OCI-LY7 (cell line): ENCODE measurements around the gene C11orf52. TPM values are rescaled to one million over a fixed set of nuclear protein-coding genes. Genes with fewer than 3 reads are reported as not detected.

Source experiments
- BruUV-seq: library from RNA; stranded (reverse); fragments of 400-500 nt; replicated peaks from 2 replicates; lab custom pipeline; 2021; lab: Mats Ljungman, UMichigan
- CTCF ChIA-PET: fragments of 300-600 bp; sonication (Branson Sonifier 250); formaldehyde crosslinking; loops from one replicate; lab custom pipeline; 2022; ENCODE audit warnings: antibody characterized with exemption; ENCODE audit not compliant: unreplicated experiment; lab: Charles Lee
- POLR2A ChIA-PET: fragments of 300-600 bp; sonication (Branson Sonifier 250); formaldehyde crosslinking; loops from one replicate; lab custom pipeline; 2022; ENCODE audit warnings: antibody characterized with exemption; lab: Charles Lee
- DNase-seq: peaks from one replicate; pipeline ENCODE4 v3.0.0-alpha.2; 2015; ENCODE audit warnings: low spot score
- H2AFZ ChIP-seq: fragments of 200-600 bp; sonication (generic), shearing (Covaris generic); 2 replicates; pipeline ENCODE4 v1.6.1; 2014; ENCODE audit warnings: mild to moderate bottlenecking, antibody characterized with exemption, low read length, moderate library complexity
- H3K27ac ChIP-seq: fragments of 200-600 bp; sonication (generic); 2 replicates; pipeline ENCODE4 v1.5.1; 2014; ENCODE audit warnings: mixed run types, low read depth, mild to moderate bottlenecking, moderate library complexity, low read length, inconsistent platforms; ENCODE audit not compliant: poor library complexity, severe bottlenecking
- H3K36me3 ChIP-seq: fragments of 200-600 bp; sonication (generic); 2 replicates; pipeline ENCODE4 v1.6.1; 2014; ENCODE audit warnings: mild to moderate bottlenecking, antibody characterized with exemption, low read length, moderate library complexity, mixed read lengths; ENCODE audit not compliant: insufficient read depth
- H3K4me1 ChIP-seq: fragments of 200-600 bp; sonication (generic); 2 replicates; pipeline ENCODE4 v1.5.1; 2014; ENCODE audit warnings: mild to moderate bottlenecking, low read length; ENCODE audit not compliant: insufficient read depth, poor library complexity, severe bottlenecking
- H3K4me2 ChIP-seq: fragments of 200-600 bp; sonication (generic); 2 replicates; pipeline ENCODE4 v1.6.1; 2014; ENCODE audit warnings: mild to moderate bottlenecking, low read length
- H3K4me3 ChIP-seq: fragments of 200-600 bp; sonication (generic); 2 replicates; pipeline ENCODE4 v1.5.1; 2014; ENCODE audit warnings: mild to moderate bottlenecking, low read depth, low read length; ENCODE audit not compliant: poor library complexity, severe bottlenecking
- H3K79me2 ChIP-seq: fragments of 200-600 bp; sonication (generic); 2 replicates; pipeline ENCODE4 v1.6.1; 2016; ENCODE audit warnings: low read depth, mild to moderate bottlenecking, low read length, moderate library complexity, mixed read lengths; ENCODE audit not compliant: insufficient read depth
- H3K9me2 ChIP-seq: fragments of 200-600 bp; sonication (generic); 2 replicates; pipeline ENCODE4 v1.6.1; 2016; ENCODE audit warnings: mild to moderate bottlenecking, low read length, mixed read lengths; ENCODE audit not compliant: insufficient read depth
- H3K9me3 ChIP-seq: fragments of 200-600 bp; sonication (generic); 2 replicates; pipeline ENCODE4 v1.6.1; 2014; ENCODE audit warnings: mild to moderate bottlenecking, mixed run types, low read length, mixed read lengths
- H4K20me1 ChIP-seq: fragments of 200-600 bp; sonication (generic); 2 replicates; pipeline ENCODE4 v1.6.1; 2014; ENCODE audit warnings: mild to moderate bottlenecking, antibody characterized with exemption, low read length, moderate library complexity, mixed read lengths; ENCODE audit not compliant: insufficient read depth
- EZH2phosphoT487 ChIP-seq: fragments of 200-600 bp; sonication (generic); IDR thresholded peaks from 2 replicates; pipeline ENCODE4 v1.6.1; 2018; ENCODE audit warnings: low read depth, borderline replicate concordance, mild to moderate bottlenecking, mixed run types, antibody characterized with exemption, low read length, moderate library complexity, mixed read lengths
- intact Hi-C: fragments of 100-400 bp; cut with micrococcal nuclease; formaldehyde crosslinking; loops from one replicate; pipeline ENCODE4 v1.10.0; 2022; ENCODE audit not compliant: unreplicated experiment
- total RNA-seq, 2 experiments: library from RNA; depleted of rRNA in 1 of 2; stranded (reverse); fragments of >200 nt in 1 of 2; shearing (Covaris generic) in 1 of 2; gene quantifications; 2 replicates each; pipeline ENCODE4 v1.2.3, GENCODE V29; 2014 to 2022
- TF ChIP-seq, protein P1 (sequence below): fragments of 200-600 bp; sonication (generic); conservative IDR thresholded peaks from 2 replicates; pipeline ENCODE4 v1.5.1; 2014; ENCODE audit warnings: mild to moderate bottlenecking, antibody characterized with exemption, low read length, moderate library complexity, mixed read lengths

The C11orf52 gene
- total RNA-seq, 2 experiments from 2014 or later: not detected

- Histone ChIP-seq H3K4me1 (peaks cover 28% of the 10 kb centered on the region), H3K9me3 (no peaks in the 10 kb centered on the region), H3K79me2 (no peaks in the 10 kb centered on the region), H2AFZ (no peak overlapping the region), H3K4me3 (no peak overlapping the region), H3K36me3 (no peaks in the 10 kb centered on the region), H3K4me2 (no peak overlapping the region), H4K20me1 (no peaks in the 10 kb centered on the region), H3K9me2 (no peaks in the 10 kb centered on the region), H3K27ac (no peak overlapping the region)
- TF ChIP-seq, protein P1, sequence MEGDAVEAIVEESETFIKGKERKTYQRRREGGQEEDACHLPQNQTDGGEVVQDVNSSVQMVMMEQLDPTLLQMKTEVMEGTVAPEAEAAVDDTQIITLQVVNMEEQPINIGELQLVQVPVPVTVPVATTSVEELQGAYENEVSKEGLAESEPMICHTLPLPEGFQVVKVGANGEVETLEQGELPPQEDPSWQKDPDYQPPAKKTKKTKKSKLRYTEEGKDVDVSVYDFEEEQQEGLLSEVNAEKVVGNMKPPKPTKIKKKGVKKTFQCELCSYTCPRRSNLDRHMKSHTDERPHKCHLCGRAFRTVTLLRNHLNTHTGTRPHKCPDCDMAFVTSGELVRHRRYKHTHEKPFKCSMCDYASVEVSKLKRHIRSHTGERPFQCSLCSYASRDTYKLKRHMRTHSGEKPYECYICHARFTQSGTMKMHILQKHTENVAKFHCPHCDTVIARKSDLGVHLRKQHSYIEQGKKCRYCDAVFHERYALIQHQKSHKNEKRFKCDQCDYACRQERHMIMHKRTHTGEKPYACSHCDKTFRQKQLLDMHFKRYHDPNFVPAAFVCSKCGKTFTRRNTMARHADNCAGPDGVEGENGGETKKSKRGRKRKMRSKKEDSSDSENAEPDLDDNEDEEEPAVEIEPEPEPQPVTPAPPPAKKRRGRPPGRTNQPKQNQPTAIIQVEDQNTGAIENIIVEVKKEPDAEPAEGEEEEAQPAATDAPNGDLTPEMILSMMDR: no peak
- TF ChIP-seq EZH2phosphoT487: no peak
- BruUV-seq: no TSS peak
- ChIA-PET CTCF (interaction anchor here (1.3 kb wide), 1 partner anchor 17 kb away, joined by 4 read pairs; no protein-coding TSS in a partner anchor), POLR2A (interaction anchor here (0.7 to 2.5 kb wide), 4 partner anchors 16 to 286 kb away, joined by 3 to 6 read pairs (median 5); no protein-coding TSS in a partner anchor)
- intact Hi-C loops: no loop called here
- no peak for DNase-seq
These were observed 24.1 kb downstream of the C11orf52 start for GRCh38 chr11:111942829-111943228.

DNA sequence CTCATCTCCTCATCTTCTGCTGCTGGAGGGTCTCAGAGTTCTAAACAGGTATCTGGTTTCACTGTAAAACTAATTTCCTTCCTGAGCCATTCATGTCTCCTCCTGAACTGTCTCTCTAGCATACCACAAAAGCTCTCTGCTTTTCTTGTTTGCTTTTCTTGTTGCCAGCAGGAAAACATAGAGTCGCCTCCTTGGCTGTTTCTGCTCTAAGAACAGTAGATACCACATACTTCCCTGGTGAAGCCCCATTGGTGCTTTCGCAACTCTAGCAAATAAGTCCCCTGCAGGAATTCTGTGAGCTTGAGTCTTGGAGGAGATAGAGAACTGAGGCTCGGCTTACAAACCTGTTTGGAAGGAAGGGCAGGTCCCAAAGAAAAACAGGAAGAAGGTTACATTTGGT lies 25.4 kb downstream of the C11orf52 start:
- Histone ChIP-seq H3K4me2 (no peak overlapping the region), H3K9me3 (no peaks in the 10 kb centered on the region), H4K20me1 (no peaks in the 10 kb centered on the region), H3K9me2 (no peaks in the 10 kb centered on the region), H2AFZ (no peak overlapping the region), H3K4me1 (peaks cover 15% of the 10 kb centered on the region), H3K79me2 (no peaks in the 10 kb centered on the region), H3K27ac (no peak overlapping the region), H3K36me3 (no peaks in the 10 kb centered on the region), H3K4me3 (no peak overlapping the region)
- ChIA-PET POLR2A (interaction anchor here (0.6 to 2.5 kb wide), 2 partner anchors 9 to 94 kb away, joined by 3 to 10 read pairs; no protein-coding TSS in a partner anchor), CTCF (interaction anchor here (0.9 to 1.3 kb wide), 2 partner anchors 14 to 18 kb away, joined by 4 read pairs; no protein-coding TSS in a partner anchor)
- DNase-seq: no peak
- TF ChIP-seq, protein P1: no peak
- no peak for TF ChIP-seq EZH2phosphoT487
- intact Hi-C loops: no loop called here
- no TSS peak for BruUV-seq

DNA sequence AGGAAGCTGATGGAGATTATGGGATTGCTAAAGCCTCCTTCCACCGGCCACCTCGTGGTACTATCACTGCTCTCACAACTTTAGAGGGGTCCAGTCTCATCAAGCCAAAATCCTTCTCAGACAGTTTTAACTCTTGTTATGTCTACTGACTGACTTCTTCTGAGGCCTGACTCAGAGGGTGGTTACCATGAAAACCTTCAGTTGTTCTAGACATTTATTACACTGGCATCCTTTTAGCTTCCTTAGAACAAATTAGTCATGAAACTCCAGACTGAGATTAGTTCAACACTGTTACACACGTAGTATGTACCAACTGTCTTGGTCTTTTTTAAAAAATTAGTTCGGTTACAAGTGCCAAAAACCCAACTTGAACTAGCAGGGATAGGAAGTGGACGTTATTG lies 25.9 kb downstream of the C11orf52 start:
- intact Hi-C loops: no loop called here
- Histone ChIP-seq H3K27ac (no peak overlapping the region), H3K4me2 (no peak overlapping the region), H3K4me1 (peaks cover 13% of the 10 kb centered on the region), H4K20me1 (no peaks in the 10 kb centered on the region), H3K9me2 (no peaks in the 10 kb centered on the region), H3K36me3 (no peaks in the 10 kb centered on the region), H3K79me2 (no peaks in the 10 kb centered on the region), H3K4me3 (no peak overlapping the region), H2AFZ (no peak overlapping the region), H3K9me3 (no peaks in the 10 kb centered on the region)
- TF ChIP-seq, protein P1: no peak
- no peak for TF ChIP-seq EZH2phosphoT487
- ChIA-PET POLR2A (interaction anchor here (0.6 to 2.5 kb wide), 3 partner anchors 10 to 158 kb away, joined by 3 to 10 read pairs (median 3); no protein-coding TSS in a partner anchor), CTCF (interaction anchor here (0.9 kb wide), 1 partner anchor 15 kb away, joined by 4 read pairs; no protein-coding TSS in a partner anchor)
- BruUV-seq: no TSS peak
- DNase-seq: no peak
